GM18526 (cell line): ENCODE data around the gene IL17RC.

ENCODE experiments used
- POLR2A ChIP-seq: IDR thresholded peaks from 3 replicates; pipeline ENCODE4 v1.6.1; 2011; ENCODE audit not compliant: insufficient read length; ENCODE audit errors: extremely low read depth

IL17RC gene

DNA sequence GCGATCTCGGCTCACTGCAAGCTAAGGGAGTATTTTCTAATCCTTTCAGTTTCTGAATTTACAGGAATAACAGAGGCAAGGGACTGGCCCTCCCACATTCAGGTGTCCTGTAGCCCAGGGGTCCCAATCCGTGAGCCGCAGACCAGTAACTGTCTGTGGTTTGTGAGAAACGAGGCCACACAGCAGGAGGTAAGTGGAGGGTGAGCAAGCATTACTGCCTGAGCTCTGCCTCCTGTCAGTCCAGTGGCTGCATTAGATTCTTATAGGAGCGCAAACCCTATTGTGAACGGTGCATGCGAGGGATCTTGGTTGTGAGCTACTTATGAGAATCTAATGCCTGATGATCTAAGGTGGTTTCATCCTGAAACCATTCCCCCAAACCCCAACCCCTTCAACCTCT is 5.0 kb upstream of the IL17RC start:
- no peak for TF ChIP-seq POLR2A

DNA sequence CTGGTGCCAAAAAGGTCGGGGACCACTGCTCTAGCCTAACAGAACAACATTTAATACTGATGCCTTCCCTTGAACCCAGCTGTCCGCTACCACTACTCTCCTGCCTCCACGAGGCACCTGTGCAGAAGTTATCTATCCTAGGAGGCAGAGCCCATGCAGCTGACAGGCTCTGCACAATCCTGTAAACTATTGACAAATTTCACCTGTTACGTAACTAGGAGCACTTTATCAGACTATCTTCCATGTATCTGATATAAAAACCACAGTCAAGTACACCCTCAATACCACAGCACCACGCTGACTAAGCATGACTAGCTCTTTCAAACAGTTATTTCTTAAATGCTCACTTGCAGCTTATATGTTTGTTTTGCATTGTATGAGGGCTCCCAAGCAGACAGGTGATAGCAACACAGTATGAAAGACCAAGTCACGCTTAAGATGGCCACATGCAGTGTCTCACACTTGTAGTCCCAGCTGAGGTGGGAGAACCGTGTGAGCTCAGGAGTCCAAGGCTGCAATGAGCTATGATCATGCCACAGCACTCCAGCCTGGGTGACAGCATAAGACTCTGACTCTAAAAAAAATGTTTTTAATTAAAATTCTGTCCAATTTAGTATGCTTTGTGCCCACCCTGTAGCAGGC is 4.5 kb upstream of the IL17RC start:
- no peak for TF ChIP-seq POLR2A

DNA sequence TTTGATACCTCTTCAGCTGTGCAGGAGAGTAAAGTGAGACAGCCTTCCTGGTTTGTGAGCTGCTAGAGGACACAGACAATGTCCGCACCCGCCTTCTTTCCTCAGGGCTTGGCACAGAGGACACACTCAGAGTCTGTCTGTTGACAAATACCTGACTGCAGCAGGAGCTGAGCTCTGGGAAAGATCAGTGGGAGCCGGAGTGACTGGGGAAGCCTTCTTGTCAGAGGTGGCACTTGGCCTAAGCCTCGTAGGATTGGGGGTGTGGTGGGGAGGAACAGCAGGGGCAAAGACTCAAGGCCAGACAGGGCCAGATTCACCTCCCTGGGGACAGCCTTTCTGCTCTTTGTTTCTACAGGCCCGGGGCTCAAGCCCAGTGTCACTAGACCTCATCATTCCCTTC is 3.3 kb upstream of the IL17RC start:
- no peak for TF ChIP-seq POLR2A

GRCh38 chr3:9914011-9914410 is 2.9 kb upstream of the IL17RC start:
- TF ChIP-seq POLR2A, result no peak

DNA sequence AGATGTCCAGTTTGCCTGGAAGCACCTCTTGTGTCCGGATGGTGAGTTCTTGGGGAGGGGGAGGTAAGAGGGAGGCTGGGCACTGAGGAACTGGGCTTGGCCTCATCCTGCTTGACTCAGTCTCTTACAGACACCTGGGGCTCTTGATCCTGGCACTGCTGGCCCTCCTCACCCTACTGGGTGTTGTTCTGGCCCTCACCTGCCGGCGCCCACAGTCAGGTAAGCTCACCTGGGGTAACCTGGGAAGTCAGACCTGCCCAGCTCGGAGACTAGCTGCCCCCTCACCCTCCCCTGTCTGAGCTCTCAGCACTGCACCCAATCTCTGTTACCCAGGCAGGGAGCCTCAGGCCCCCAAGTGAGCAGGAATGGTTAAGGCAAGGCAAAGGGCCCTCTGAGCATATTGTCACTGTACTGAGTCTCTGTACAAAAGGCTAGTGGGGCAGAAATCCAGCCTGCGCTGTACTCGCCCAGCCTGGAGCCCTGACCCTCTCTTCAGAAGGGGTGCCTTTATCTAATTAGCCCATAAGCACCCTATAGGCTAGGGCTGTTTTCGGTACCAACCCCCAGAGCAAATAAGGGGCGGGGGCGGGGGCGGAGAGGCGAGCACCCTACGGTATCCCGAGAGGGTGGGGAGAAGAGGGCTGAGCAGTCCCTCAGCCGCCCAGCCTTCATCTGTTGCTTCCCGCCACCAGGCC is 2.2 kb upstream of the IL17RC start:
- TF ChIP-seq POLR2A, result no peak

- no peak for TF ChIP-seq POLR2A
Observed at GRCh38 chr3:9915254-9916141, 1.4 kb upstream of the IL17RC start.

GRCh38 chr3:9916346-9916733 is 558 bp upstream of the IL17RC start:
- no peak for TF ChIP-seq POLR2A

DNA sequence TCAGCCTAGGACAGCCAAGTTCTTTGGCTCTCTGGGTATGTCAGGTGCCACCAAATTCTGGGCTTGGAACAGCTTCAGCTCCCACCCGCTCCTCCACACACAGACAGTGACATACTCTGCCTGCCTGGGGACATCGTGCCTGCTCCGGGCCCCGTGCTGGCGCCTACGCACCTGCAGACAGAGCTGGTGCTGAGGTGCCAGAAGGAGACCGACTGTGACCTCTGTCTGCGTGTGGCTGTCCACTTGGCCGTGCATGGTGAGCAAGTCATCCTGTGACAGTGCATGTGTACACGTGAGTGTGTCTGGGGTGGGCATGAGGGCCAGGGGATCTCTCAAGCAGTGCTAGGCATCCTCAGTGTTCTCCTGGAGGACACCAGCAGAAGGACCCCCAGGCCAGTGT is 922 bp downstream of the IL17RC start:
- no peak for TF ChIP-seq POLR2A

- no peak for TF ChIP-seq POLR2A
Observed at GRCh38 chr3:9918261-9919038, 1.6 kb downstream of the IL17RC start.

GRCh38 chr3:9928158-9928557 is 11.3 kb downstream of the IL17RC start:
- no peak for TF ChIP-seq POLR2A

DNA sequence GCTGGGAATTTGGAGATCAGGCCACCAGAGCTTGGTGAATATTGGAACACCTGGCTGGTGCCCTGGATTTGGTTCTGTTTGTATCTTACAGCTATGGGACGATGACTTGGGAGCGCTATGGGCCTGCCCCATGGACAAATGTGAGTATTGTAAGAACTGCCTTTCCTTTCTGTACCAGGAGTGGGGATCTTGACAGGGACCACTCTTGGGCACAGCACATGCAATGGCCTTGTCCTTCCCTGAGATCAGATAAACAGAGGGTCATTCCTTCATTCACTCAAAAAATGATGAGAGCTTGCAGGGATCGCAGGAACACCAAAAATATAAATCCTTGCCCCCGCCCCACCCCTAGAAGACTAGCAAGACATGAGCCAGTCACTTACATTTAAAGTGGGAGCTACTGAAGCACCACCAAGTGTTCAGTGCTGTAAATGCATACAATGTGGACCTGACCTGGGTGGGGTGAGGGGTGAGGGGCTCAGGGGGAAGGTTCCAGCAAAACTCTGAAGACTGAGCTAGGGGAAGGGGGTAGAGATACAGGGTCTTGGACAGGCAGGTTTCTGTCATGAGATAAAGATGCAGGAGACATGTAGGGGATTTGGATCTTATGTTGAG is 14.0 kb downstream of the IL17RC start:
- TF ChIP-seq POLR2A, result no peak

DNA sequence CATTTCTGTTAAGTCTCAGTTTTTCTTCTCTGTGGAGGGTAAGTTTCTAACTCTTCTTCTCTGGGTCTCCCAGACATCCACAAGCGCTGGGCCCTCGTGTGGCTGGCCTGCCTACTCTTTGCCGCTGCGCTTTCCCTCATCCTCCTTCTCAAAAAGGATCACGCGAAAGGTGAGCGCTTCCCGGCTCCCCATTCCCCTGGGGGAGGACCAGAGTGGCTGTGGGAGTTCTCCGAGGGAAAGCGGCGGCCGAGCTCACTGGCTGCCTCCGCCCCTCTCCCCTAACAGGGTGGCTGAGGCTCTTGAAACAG is 15.6 kb downstream of the IL17RC start:
- TF ChIP-seq POLR2A, result no peak

GRCh38 chr3:9932843-9933560 is 16.1 kb downstream of the IL17RC start:
- peak; percentile 38 for TF ChIP-seq POLR2A

DNA sequence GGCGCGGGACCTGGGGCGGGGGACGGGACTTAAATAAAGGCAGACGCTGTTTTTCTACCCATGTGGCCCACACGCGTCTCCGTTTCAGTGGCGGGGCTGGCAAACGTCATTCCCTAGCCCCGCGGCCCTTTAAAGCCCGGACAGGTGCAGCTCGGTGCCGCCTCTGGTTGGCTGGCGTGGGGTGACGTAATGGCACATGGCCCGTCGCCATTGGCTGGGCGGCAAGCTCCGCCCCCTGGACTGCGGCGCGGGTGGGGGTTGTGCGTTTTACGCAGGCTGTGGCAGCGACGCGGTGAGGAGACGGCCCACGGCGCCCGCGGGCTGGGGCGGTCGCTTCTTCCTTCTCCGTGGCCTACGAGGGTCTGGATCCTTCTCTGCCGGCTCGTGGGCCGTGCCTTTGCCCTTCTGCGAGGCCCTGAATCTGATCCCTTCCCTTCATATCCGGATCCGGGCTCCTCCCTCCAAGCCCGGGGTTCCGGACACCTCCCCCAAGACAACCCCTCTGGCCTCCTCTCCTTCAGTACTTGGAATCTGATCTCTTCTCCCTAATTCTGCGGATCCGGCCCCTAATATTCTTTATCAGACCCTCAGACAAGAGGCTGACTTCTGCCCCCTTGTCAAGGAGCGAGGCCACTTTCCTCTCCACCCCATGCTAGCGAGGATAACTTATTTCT is 16.8 kb downstream of the IL17RC start, which contains the start of gene CRELD1:
TSS of gene CRELD1 (plus strand) at position 274 of the 674 bp plus-strand sequence. CDS start 605 bp downstream, outside the sequence.
- TF ChIP-seq POLR2A, result peak; percentile 82

DNA sequence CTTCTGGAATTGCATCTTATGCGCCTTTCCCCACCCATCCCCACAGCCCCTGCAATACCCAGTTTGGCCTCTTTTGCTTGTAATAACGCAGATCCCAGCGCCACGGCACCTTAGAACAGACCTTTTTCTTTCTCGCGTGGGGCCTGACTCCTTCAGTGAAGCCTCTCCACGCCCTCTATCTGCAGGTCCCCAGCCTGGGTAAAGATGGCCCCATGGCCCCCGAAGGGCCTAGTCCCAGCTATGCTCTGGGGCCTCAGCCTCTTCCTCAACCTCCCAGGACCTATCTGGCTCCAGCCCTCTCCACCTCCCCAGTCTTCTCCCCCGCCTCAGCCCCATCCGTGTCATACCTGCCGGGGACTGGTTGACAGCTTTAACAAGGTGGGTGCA is 17.3 kb downstream of the IL17RC start:
- TF ChIP-seq POLR2A, result no peak
